K562 (cell line): Measurements from ENCODE around the gene HEMGN. TPM values are rescaled to one million over a fixed set of nuclear protein-coding genes. Genes with fewer than 3 reads are reported as not detected.

Experiments
- BDP1 ChIP-seq: IDR thresholded peaks from 3 replicates; pipeline ENCODE4 v1.6.1; 2011; ENCODE audit not compliant: insufficient read length, insufficient read depth
- BRD4 ChIP-seq: fragments of 200-600 bp; sonication (generic); IDR thresholded peaks from 2 replicates; pipeline ENCODE4 v1.6.1; 2017; ENCODE audit warnings: inconsistent platforms
- CHCHD3 ChIP-seq: fragments of 250-450 bp; sonication (Bioruptor Pico); IDR thresholded peaks from 2 replicates; pipeline ENCODE4 v2.1.2; 2022; ENCODE audit warnings: mild to moderate bottlenecking
- CTCFL ChIP-seq: IDR thresholded peaks from 2 replicates; pipeline ENCODE4 v1.6.1; 2011; ENCODE audit warnings: borderline replicate concordance, low read depth, mild to moderate bottlenecking, moderate library complexity, low read length; ENCODE audit not compliant: insufficient read depth, poor library complexity, severe bottlenecking
- DEAF1 ChIP-seq: fragments of 450-650 bp; formaldehyde crosslinking; IDR thresholded peaks from 2 replicates; pipeline ENCODE4 v1.4.0; 2020; ENCODE audit warnings: mild to moderate bottlenecking, moderate library complexity
- ETV6 ChIP-seq, 3 experiments: fragments of 150-350 bp in 1 of 3; sonication (generic) in 1 of 3; formaldehyde crosslinking in 1 of 3; IDR thresholded peaks; 2 replicates each; pipeline versions ENCODE4 v1.6.1 to v1.8.0; 2014 to 2022; ENCODE audit warnings: borderline replicate concordance in 2 of 3, low read depth in 2 of 3, antibody characterized with exemption in 1 of 3, low read length in 1 of 3, mild to moderate bottlenecking in 1 of 3, missing genetic modification reagents in 1 of 3
- MEF2A ChIP-seq: IDR thresholded peaks from 2 replicates; pipeline ENCODE4 v1.6.1; 2011; ENCODE audit warnings: low read depth, mild to moderate bottlenecking, low read length, moderate library complexity; ENCODE audit not compliant: control insufficient read depth
- MTA1 ChIP-seq: fragments of 450-650 bp; IDR thresholded peaks from 2 replicates; pipeline ENCODE4 v1.6.1; 2017; ENCODE audit warnings: borderline replicate concordance
- MTF1 ChIP-seq: fragments of 250-450 bp; sonication (Bioruptor Pico); IDR thresholded peaks from 2 replicates; pipeline ENCODE4 v1.9.0; 2021; ENCODE audit warnings: moderate library complexity, mild to moderate bottlenecking, inconsistent platforms, borderline replicate concordance
- NR2F6 ChIP-seq: fragments of 450-650 bp; formaldehyde crosslinking; IDR thresholded peaks from 2 replicates; pipeline ENCODE4 v1.4.0; 2020; ENCODE audit warnings: mild to moderate bottlenecking
- RBFOX2 ChIP-seq: fragments of 200-400 bp; formaldehyde crosslinking; IDR thresholded peaks from 2 replicates; pipeline ENCODE4 v1.6.1; 2017; ENCODE audit warnings: low read depth, mild to moderate bottlenecking, low read length, moderate library complexity
- RBM15 ChIP-seq: fragments of 200-400 bp; formaldehyde crosslinking; IDR thresholded peaks from 2 replicates; pipeline ENCODE4 v1.6.1; 2018; ENCODE audit warnings: mild to moderate bottlenecking, low read length, moderate library complexity; ENCODE audit not compliant: insufficient read depth
- RBM22 ChIP-seq: fragments of 200-400 bp; formaldehyde crosslinking; IDR thresholded peaks from 2 replicates; pipeline ENCODE4 v1.6.1; 2018; ENCODE audit warnings: low read length, low read depth; ENCODE audit not compliant: poor library complexity, severe bottlenecking
- STAT6 ChIP-seq: sonication (generic); formaldehyde crosslinking; IDR thresholded peaks from 2 replicates; pipeline ENCODE4 v1.8.1; 2023; ENCODE audit warnings: mild to moderate bottlenecking, missing genetic modification reagents
- TFAP4 ChIP-seq: sonication (generic); formaldehyde crosslinking; IDR thresholded peaks from 2 replicates; pipeline ENCODE4 v1.8.0; 2022; ENCODE audit warnings: missing genetic modification reagents, mild to moderate bottlenecking, moderate library complexity, borderline replicate concordance
- TSC22D4 ChIP-seq: fragments of 450-650 bp; IDR thresholded peaks from 2 replicates; pipeline ENCODE4 v1.6.1; 2016; ENCODE audit warnings: missing genetic modification characterization, missing biosample characterization, control low read depth
- ZBTB26 ChIP-seq: fragments of 450-650 bp; formaldehyde crosslinking; IDR thresholded peaks from 2 replicates; pipeline ENCODE4 v1.4.0; 2022; ENCODE audit warnings: missing genetic modification characterization
- ZNF282 ChIP-seq: sonication (generic); formaldehyde crosslinking; IDR thresholded peaks from 2 replicates; pipeline ENCODE4 v1.8.1; 2023; ENCODE audit warnings: missing genetic modification reagents
- polyA plus RNA-seq, 8 experiments: library from polyadenylated mRNA; depleted of rRNA in 4 of 8; stranded (reverse) in 5 of 8; unstranded in 3 of 8; fragments of >200 nt; fragmentation: Nextera tagmentation in 2 of 8; fragmentation: Illumina TruSeq in 1 of 8; extraction: Ambion mirVana in 2 of 8; extraction: Trizol in 1 of 8; gene quantifications; 2 replicates each; pipeline versions ENCODE4 v1.2.1 to v1.2.3, GENCODE V29; 2011 to 2014; ENCODE audit warnings: inconsistent platforms in 1 of 8, missing spikeins in 1 of 8
- total RNA-seq, 7 experiments: library from RNA; depleted of rRNA in 6 of 7; stranded (reverse); fragments of >200 nt in 6 of 7; fragmentation: Illumina TruSeq in 2 of 7; extraction: Trizol in 2 of 7; gene quantifications; 2 replicates each; pipeline versions ENCODE4 v1.2.1 to v1.2.3, GENCODE V29; 2011 to 2021; ENCODE audit warnings: low replicate concordance in 1 of 7

The HEMGN gene
- total and polyA plus RNA-seq, 9 of the 15 experiments (the other 6 are each of a cell fraction or from before 2014, with no cell fraction given), result 56.3 to 258 (median 137) TPM

- TF ChIP-seq CTCFL (no peak), TSC22D4 (tag) (no peak), BRD4 (peak; percentile 29; the same call in 1 of the 2 replicates), MTF1 (CRISPR knock-in tag) (no peak), RBFOX2 (peak; percentile 68), TFAP4 (no peak; the same call in 1 of the 2 replicates), CHCHD3 (CRISPR knock-in tag) (no peak), MEF2A (no peak), ETV6 (IDR thresholded peaks at IDR 0.05; ENCODE audit: borderline replicate concordance in 1 of 2, low read depth in 2 of 2, low read length in 1 of 2) (no peak), ETV6 (CRISPR knock-in tag; IDR thresholded peaks at IDR 0.05; ENCODE audit: borderline replicate concordance) (no peak), ZBTB26 (CRISPR knock-in tag) (no peak), STAT6 (CRISPR knock-in tag) (no peak), NR2F6 (CRISPR knock-in tag) (no peak), DEAF1 (CRISPR knock-in tag) (no peak), MTA1 (no peak), RBM15 (0 out of 2 replicates have a peak, but pooled peaks have one; percentile 40), RBM22 (peak; percentile 92), ZNF282 (no peak), BDP1 (no peak)
These were observed 45.7 kb upstream of the HEMGN start (continued) for GRCh38 chr9:97983589-97984187.
